MM.1S (cell line): ENCODE measurements around the gene TBATA.

Experiments
- CTCF ChIP-seq: fragments of 300-600 bp; sonication (generic); IDR thresholded peaks from 2 replicates; pipeline ENCODE4 v1.5.1; 2016; ENCODE audit warnings: antibody characterized with exemption, low read length, mixed read lengths
- EZH2 ChIP-seq: fragments of 300-600 bp; sonication (generic); optimal IDR thresholded peaks from 2 replicates; pipeline ENCODE3; 2017; ENCODE audit warnings: low read depth, mild to moderate bottlenecking, antibody characterized with exemption, low read length, mixed read lengths
- EZH2phosphoT487 ChIP-seq: fragments of 300-600 bp; sonication (generic); IDR thresholded peaks from 2 replicates; pipeline ENCODE4 v1.6.1; 2018; ENCODE audit warnings: antibody characterized with exemption, low read length

GRCh38 chr10:70809726-70810125, 24.5 kb upstream of the TBATA start:
- no peak for TF ChIP-seq CTCF
- no peak for TF ChIP-seq EZH2
- no peak for TF ChIP-seq EZH2phosphoT487
